ENCODE measurements around the gene TWF2. TPM values are rescaled to one million over a fixed set of nuclear protein-coding genes. Genes with fewer than 3 reads are reported as not detected.

Gene TWF2
- total and polyA plus RNA-seq, 9 of the 15 experiments (the other 6 are each of a cell fraction or from before 2014, with no cell fraction given) = 0.11 to 61.9 (median 29.7) TPM

DNA sequence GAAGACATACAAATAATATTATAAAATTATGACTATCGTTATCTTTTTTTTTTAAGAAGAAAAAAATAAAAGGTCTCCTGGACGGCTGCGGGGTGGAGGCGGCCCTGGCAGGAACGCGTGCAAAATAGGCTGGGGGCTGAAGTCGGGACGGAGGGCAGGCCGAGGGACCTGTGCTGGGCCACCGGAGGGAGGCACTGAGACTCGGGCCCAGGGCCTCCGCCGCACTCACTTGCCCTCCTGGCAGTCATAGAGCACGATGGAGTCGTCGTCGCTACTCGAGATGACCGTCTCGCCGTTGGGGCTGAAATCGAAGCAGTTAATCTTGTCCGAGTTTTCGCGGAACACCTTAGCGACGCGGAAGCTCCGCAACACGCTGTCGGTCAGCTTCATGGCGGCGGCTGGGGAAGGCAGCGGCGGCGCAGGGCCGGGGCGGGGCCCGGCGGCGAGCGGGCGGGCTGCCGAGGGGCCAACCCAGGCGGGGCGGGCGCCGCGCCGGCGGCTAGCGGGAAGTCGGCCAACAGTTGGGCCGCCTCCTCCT lies 39.1 kb upstream of the TWF2 start:
- H3K79me2 ChIP-seq (ENCODE audit: control insufficient read depth, insufficient read depth, low read length) = peaks cover 68% of the 10 kb centered on the region
- peak overlapping the region; percentile 80 for H3K4me2 ChIP-seq (ENCODE audit: insufficient read depth, low read length)
- ChIA-PET CTCF (ENCODE audit: low intra/inter-chr PET ratio) (interaction anchor here (0.5 to 1.0 kb wide), 5 partner anchors 45 to 275 kb away, joined by 3 to 8 read pairs (median 3); no protein-coding TSS in a partner anchor), POLR2A (interaction anchor here (0.6 to 3.4 kb wide), 16 partner anchors 10 to 353 kb away, joined by 3 to 29 read pairs (median 4); partner anchors contain the start of genes GLYCTK and TLR9)
- peak overlapping the region; percentile 74; the same call in 1 of the 2 replicates for H2AFZ ChIP-seq (ENCODE audit: low read depth, low read length)
- no peaks in the 10 kb centered on the region for H3K9me1 ChIP-seq (ENCODE audit: control insufficient read depth, insufficient read depth, low read length)
- peaks cover 13% of the 10 kb centered on the region; the same call in 1 of the 2 replicates for H4K20me1 ChIP-seq (replicated peaks; ENCODE audit: control insufficient read depth, insufficient read depth, low read length)
- peaks cover 30% of the 10 kb centered on the region for H3K36me3 ChIP-seq (ENCODE audit: control insufficient read depth, insufficient read depth, low read length)
- FAIRE-seq = peak; percentile 15
- in situ Hi-C loops (cut with MboI) (no loop called here), intact Hi-C loops (cut with micrococcal nuclease) (loop anchor here (1.0 kb wide), 1 partner anchor 38 kb away; no protein-coding TSS in a partner anchor)
- peak overlapping the region; percentile 95 for H3K9ac ChIP-seq (ENCODE audit: insufficient read depth in 1 of 2, low read depth in 2 of 2, low read length in 2 of 2)
- peak; percentile 79 for ATAC-seq
- peak overlapping the region; percentile 95 for H3K27ac ChIP-seq (ENCODE audit: extremely low read depth, low read depth, low read length)
- H3K4me3 ChIP-seq = peak overlapping the region; percentile 73
- BruUV-seq (replicated peaks) = no TSS peak
- no peaks in the 10 kb centered on the region for H3K9me3 ChIP-seq (replicated peaks; ENCODE audit: control insufficient read depth, insufficient read depth, low read depth, low read length)
- H3K4me1 ChIP-seq (replicated peaks in 1 of 2; ENCODE audit: control insufficient read depth in 2 of 2, insufficient read depth in 2 of 2, low read length in 2 of 2) = peaks cover 9 to 13% of the 10 kb centered on the region in 2 experiments; a peak in 4 of 5 replicates
- peak in 3 of 4 experiments; percentile 49 to 66 (median 65) for DNase-seq (ENCODE audit: extremely low read depth in 1 of 4, low spot score in 3 of 4)
- 1% methylated on average over 19 of the region's 54 CpGs for WGBS (ENCODE audit: insufficient coverage, low coverage, missing lambda C conversion rate)
- H3K27me3 ChIP-seq (ENCODE audit: control insufficient read depth in 2 of 2, insufficient read depth in 2 of 2, low read length in 2 of 2) = no peaks in the 10 kb centered on the region
- TF ChIP-seq, protein P1, sequence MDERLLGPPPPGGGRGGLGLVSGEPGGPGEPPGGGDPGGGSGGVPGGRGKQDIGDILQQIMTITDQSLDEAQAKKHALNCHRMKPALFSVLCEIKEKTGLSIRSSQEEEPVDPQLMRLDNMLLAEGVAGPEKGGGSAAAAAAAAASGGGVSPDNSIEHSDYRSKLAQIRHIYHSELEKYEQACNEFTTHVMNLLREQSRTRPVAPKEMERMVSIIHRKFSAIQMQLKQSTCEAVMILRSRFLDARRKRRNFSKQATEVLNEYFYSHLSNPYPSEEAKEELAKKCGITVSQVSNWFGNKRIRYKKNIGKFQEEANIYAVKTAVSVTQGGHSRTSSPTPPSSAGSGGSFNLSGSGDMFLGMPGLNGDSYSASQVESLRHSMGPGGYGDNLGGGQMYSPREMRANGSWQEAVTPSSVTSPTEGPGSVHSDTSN (CRISPR knock-in tag; IDR thresholded peaks at IDR 0.05; ENCODE audit: low read depth) = no peak
- TF ChIP-seq, protein P1 (tag; conservative IDR thresholded peaks at IDR 0.05; ENCODE audit: low read depth) = no peak
- no peak for TF ChIP-seq SNIP1 (IDR thresholded peaks at IDR 0.05; ENCODE audit: low read depth)
- TF ChIP-seq ZNF764 (CRISPR knock-in tag; IDR thresholded peaks at IDR 0.05; ENCODE audit: low read depth) = no peak
- TF ChIP-seq, protein P2, sequence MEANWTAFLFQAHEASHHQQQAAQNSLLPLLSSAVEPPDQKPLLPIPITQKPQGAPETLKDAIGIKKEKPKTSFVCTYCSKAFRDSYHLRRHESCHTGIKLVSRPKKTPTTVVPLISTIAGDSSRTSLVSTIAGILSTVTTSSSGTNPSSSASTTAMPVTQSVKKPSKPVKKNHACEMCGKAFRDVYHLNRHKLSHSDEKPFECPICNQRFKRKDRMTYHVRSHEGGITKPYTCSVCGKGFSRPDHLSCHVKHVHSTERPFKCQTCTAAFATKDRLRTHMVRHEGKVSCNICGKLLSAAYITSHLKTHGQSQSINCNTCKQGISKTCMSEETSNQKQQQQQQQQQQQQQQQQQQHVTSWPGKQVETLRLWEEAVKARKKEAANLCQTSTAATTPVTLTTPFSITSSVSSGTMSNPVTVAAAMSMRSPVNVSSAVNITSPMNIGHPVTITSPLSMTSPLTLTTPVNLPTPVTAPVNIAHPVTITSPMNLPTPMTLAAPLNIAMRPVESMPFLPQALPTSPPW (CRISPR knock-in tag; IDR thresholded peaks at IDR 0.05) = no peak
- TF ChIP-seq HMGN3 (IDR thresholded peaks at IDR 0.05; ENCODE audit: borderline replicate concordance, extremely low read depth, insufficient read length, low read depth, low read length) = peak; percentile 6
- TF ChIP-seq, protein P3, sequence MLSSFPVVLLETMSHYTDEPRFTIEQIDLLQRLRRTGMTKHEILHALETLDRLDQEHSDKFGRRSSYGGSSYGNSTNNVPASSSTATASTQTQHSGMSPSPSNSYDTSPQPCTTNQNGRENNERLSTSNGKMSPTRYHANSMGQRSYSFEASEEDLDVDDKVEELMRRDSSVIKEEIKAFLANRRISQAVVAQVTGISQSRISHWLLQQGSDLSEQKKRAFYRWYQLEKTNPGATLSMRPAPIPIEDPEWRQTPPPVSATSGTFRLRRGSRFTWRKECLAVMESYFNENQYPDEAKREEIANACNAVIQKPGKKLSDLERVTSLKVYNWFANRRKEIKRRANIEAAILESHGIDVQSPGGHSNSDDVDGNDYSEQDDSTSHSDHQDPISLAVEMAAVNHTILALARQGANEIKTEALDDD (IDR thresholded peaks at IDR 0.05) = no peak
- no peak for TF ChIP-seq FOXM1 (IDR thresholded peaks at IDR 0.05; ENCODE audit: low read depth)
- no peak for TF ChIP-seq FOXM1 (CRISPR knock-in tag; IDR thresholded peaks at IDR 0.05; ENCODE audit: low read depth)
- TF ChIP-seq, protein P4, sequence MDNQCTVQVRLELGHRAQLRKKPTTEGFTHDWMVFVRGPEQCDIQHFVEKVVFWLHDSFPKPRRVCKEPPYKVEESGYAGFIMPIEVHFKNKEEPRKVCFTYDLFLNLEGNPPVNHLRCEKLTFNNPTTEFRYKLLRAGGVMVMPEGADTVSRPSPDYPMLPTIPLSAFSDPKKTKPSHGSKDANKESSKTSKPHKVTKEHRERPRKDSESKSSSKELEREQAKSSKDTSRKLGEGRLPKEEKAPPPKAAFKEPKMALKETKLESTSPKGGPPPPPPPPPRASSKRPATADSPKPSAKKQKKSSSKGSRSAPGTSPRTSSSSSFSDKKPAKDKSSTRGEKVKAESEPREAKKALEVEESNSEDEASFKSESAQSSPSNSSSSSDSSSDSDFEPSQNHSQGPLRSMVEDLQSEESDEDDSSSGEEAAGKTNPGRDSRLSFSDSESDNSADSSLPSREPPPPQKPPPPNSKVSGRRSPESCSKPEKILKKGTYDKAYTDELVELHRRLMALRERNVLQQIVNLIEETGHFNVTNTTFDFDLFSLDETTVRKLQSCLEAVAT (IDR thresholded peaks at IDR 0.05) = no peak
- TF ChIP-seq ZNF780A (CRISPR knock-in tag; IDR thresholded peaks at IDR 0.05) = no peak
- no peak for TF ChIP-seq ZNF124 (CRISPR knock-in tag; IDR thresholded peaks at IDR 0.05)
- no peak for TF ChIP-seq ZNF143 (CRISPR knock-in tag; IDR thresholded peaks at IDR 0.05)
- no peak for TF ChIP-seq SMARCA4 (IDR thresholded peaks at IDR 0.05)
- no peak for TF ChIP-seq ZNF76 (CRISPR knock-in tag; IDR thresholded peaks at IDR 0.05; ENCODE audit: borderline replicate concordance)
- no peak for TF ChIP-seq HSF4 (CRISPR knock-in tag; IDR thresholded peaks at IDR 0.05; ENCODE audit: borderline replicate concordance)

All from K562 (cell line).